Hepatocyte (in vitro differentiated cells): ENCODE results near the gene CYYR1. TPM values are rescaled to one million over a fixed set of nuclear protein-coding genes. Genes with fewer than 3 reads are reported as not detected.
"Not testable (repeated sequence)": the region's sequence is repeated elsewhere in the genome, so short reads cannot be mapped to it uniquely, and the experiment has no call there.

ENCODE experiments used
- DNase-seq: peaks from one replicate; pipeline ENCODE4 v3.0.0-alpha.2; 2016; ENCODE audit warnings: low spot score
- H2AFZ ChIP-seq: fragments of 200-600 bp; sonication (generic); 2 replicates; pipeline ENCODE4 v1.6.0; 2016; ENCODE audit warnings: antibody characterized with exemption, mild to moderate bottlenecking
- H3K27ac ChIP-seq: fragments of 200-600 bp; sonication (generic); 2 replicates; pipeline ENCODE4 v1.5.1; 2016; ENCODE audit warnings: mild to moderate bottlenecking
- H3K27me3 ChIP-seq: fragments of 200-600 bp; sonication (generic); 2 replicates; pipeline ENCODE4 v1.6.1; 2016
- H3K36me3 ChIP-seq: fragments of 200-600 bp; sonication (generic); replicated peaks from 2 replicates; pipeline ENCODE4 v1.5.1; 2016; ENCODE audit warnings: low read depth; ENCODE audit not compliant: insufficient read depth
- H3K4me1 ChIP-seq: fragments of 200-600 bp; sonication (generic); 2 replicates; pipeline ENCODE4 v1.5.1; 2016; ENCODE audit warnings: mild to moderate bottlenecking, moderate library complexity; ENCODE audit not compliant: insufficient read depth
- H3K4me2 ChIP-seq: fragments of 200-600 bp; sonication (generic); 2 replicates; pipeline ENCODE4 v1.6.0; 2016
- H3K4me3 ChIP-seq: fragments of 200-600 bp; sonication (generic); 2 replicates; pipeline ENCODE4 v1.5.1; 2016; ENCODE audit warnings: mild to moderate bottlenecking
- H3K79me2 ChIP-seq: fragments of 200-600 bp; sonication (generic); 2 replicates; pipeline ENCODE4 v1.6.0; 2017; ENCODE audit warnings: mild to moderate bottlenecking
- H3K9me2 ChIP-seq: fragments of 200-600 bp; sonication (generic); replicated peaks from 2 replicates; pipeline ENCODE4 v1.6.0; 2017; ENCODE audit warnings: mild to moderate bottlenecking; ENCODE audit not compliant: insufficient read depth
- H3K9me3 ChIP-seq: fragments of 200-600 bp; sonication (generic); 2 replicates; pipeline ENCODE4 v1.5.1; 2016; ENCODE audit warnings: low read depth, mild to moderate bottlenecking
- H4K20me1 ChIP-seq: fragments of 200-600 bp; sonication (generic); 2 replicates; pipeline ENCODE4 v1.6.0; 2016; ENCODE audit warnings: mild to moderate bottlenecking; ENCODE audit not compliant: insufficient read depth, poor library complexity, severe bottlenecking
- EZH2 ChIP-seq: fragments of 200-600 bp; sonication (generic); IDR thresholded peaks from 2 replicates; pipeline ENCODE4 v1.6.1; 2016; ENCODE audit warnings: antibody characterized with exemption, mild to moderate bottlenecking, borderline replicate concordance
- EZH2phosphoT487 ChIP-seq: fragments of 200-600 bp; sonication (generic); IDR thresholded peaks from one replicate; pipeline ENCODE4 v1.6.1; 2018; ENCODE audit warnings: antibody characterized with exemption, mild to moderate bottlenecking, low read depth, moderate library complexity; ENCODE audit not compliant: unreplicated experiment, severe bottlenecking
- WGBS: methylation state at CpG from one replicate; pipeline ENCODE4 v1.1.6; 2016; ENCODE audit warnings: low lambda C conversion rate; ENCODE audit errors: missing lambda C conversion rate; 5-methylcytosine and 5-hydroxymethylcytosine counted together
- polyA plus RNA-seq: library from polyadenylated mRNA; unstranded; fragments of >200 nt; fragmentation: Nextera tagmentation; extraction: Ambion mirVana; gene quantifications from 2 replicates; pipeline ENCODE4 v1.2.1, GENCODE V29; 2016
- total RNA-seq: library from RNA; depleted of rRNA; stranded (reverse); fragments of >200 nt; gene quantifications from 2 replicates; pipeline ENCODE4 v1.2.3, GENCODE V29; 2014
- TF ChIP-seq, protein P1 (sequence below): fragments of 200-600 bp; sonication (generic); IDR thresholded peaks from 2 replicates; pipeline ENCODE4 v1.5.1; 2016; ENCODE audit warnings: antibody characterized with exemption, mild to moderate bottlenecking; ENCODE audit not compliant: poor library complexity

The CYYR1 gene
- total and polyA plus RNA-seq, 2 experiments from 2014 or later = 6.6 to 7.6 TPM

DNA sequence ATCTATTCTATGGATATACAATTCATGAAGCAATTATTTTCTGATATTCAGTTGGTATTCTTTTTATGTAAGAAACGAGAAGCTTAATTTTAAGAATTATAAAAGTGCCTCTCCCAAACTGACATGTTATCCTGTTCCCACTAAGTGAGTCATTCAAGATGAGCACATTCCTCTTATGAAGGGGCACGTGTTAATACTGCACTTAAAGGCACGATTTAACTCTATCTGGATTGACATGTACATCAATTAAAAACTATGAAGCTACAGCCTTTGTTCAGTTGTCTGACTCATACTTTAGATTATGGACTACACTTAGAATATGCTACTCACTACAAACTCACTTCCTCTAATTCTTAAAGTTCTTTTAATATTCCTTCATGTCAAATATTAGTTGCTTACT lies 111.6 kb downstream of the CYYR1 start:
- H3K27me3 ChIP-seq = no peaks in the 10 kb centered on the region
- no peaks in the 10 kb centered on the region for H3K9me3 ChIP-seq
- no peaks in the 10 kb centered on the region for H3K9me2 ChIP-seq
- H4K20me1 ChIP-seq = no peaks in the 10 kb centered on the region
- 73% methylated on average over 3 of the region's 3 CpGs for WGBS
- no peak overlapping the region for H3K27ac ChIP-seq
- H3K4me1 ChIP-seq = no peaks in the 10 kb centered on the region
- TF ChIP-seq EZH2 (no peak), EZH2phosphoT487 (no peak)
- TF ChIP-seq, protein P1, sequence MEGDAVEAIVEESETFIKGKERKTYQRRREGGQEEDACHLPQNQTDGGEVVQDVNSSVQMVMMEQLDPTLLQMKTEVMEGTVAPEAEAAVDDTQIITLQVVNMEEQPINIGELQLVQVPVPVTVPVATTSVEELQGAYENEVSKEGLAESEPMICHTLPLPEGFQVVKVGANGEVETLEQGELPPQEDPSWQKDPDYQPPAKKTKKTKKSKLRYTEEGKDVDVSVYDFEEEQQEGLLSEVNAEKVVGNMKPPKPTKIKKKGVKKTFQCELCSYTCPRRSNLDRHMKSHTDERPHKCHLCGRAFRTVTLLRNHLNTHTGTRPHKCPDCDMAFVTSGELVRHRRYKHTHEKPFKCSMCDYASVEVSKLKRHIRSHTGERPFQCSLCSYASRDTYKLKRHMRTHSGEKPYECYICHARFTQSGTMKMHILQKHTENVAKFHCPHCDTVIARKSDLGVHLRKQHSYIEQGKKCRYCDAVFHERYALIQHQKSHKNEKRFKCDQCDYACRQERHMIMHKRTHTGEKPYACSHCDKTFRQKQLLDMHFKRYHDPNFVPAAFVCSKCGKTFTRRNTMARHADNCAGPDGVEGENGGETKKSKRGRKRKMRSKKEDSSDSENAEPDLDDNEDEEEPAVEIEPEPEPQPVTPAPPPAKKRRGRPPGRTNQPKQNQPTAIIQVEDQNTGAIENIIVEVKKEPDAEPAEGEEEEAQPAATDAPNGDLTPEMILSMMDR = no peak
- no peak overlapping the region for H2AFZ ChIP-seq
- H3K36me3 ChIP-seq = no peaks in the 10 kb centered on the region
- no peak overlapping the region for H3K4me2 ChIP-seq
- H3K79me2 ChIP-seq = no peaks in the 10 kb centered on the region
- no peak overlapping the region for H3K4me3 ChIP-seq
- no peak for DNase-seq

- H3K27ac ChIP-seq = no peak overlapping the region
- no peaks in the 10 kb centered on the region for H3K27me3 ChIP-seq
- TF ChIP-seq EZH2phosphoT487 = no peak
- no peak for TF ChIP-seq EZH2
- TF ChIP-seq, protein P1 = no peak
- no peak for DNase-seq
- no peaks in the 10 kb centered on the region for H3K9me2 ChIP-seq
- no peaks in the 10 kb centered on the region for H3K79me2 ChIP-seq
- H3K9me3 ChIP-seq = no peaks in the 10 kb centered on the region
- no peak overlapping the region for H3K4me2 ChIP-seq
- no peaks in the 10 kb centered on the region for H3K36me3 ChIP-seq
- no peak overlapping the region for H3K4me3 ChIP-seq
- H3K4me1 ChIP-seq = no peaks in the 10 kb centered on the region
- H2AFZ ChIP-seq = no peak overlapping the region
- WGBS = 95% methylated on average over 3 of the region's 3 CpGs
- no peaks in the 10 kb centered on the region for H4K20me1 ChIP-seq
These were observed 112.5 kb downstream of the CYYR1 start for GRCh38 chr21:26460621-26461020.

DNA sequence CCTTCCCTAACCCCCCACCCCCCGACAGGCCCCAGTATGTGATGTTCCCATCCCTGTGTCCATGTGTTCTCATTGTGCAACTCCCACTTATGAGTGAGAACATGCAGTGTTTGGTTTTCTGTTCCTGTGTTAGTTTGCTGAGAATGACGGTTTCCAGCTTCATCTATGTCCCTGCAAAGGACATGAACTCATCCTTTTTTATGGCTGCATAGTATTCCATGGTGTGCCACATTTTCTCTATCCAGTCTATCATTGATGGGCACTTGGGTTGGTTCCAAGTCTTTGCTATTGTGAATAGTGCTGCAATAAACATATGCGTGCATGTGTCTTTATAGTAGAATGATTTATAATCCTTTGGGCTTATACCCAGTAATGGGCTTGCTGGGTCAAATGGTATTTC lies 114.2 kb downstream of the CYYR1 start:
- not testable (repeated sequence) for H3K27ac ChIP-seq, H3K27me3 ChIP-seq, H3K4me3 ChIP-seq, H3K79me2 ChIP-seq, H3K9me2 ChIP-seq, H3K9me3 ChIP-seq, H3K4me1 ChIP-seq, H3K36me3 ChIP-seq, H2AFZ ChIP-seq, H3K4me2 ChIP-seq, H4K20me1 ChIP-seq, DNase-seq
- 66% methylated on average over 3 of the region's 3 CpGs for WGBS

GRCh38 chr21:26457817-26458216 lies 115.3 kb downstream of the CYYR1 start:
- no peak overlapping the region for H3K4me2 ChIP-seq
- no peaks in the 10 kb centered on the region for H3K36me3 ChIP-seq
- H3K4me3 ChIP-seq = no peak overlapping the region
- H3K79me2 ChIP-seq = no peaks in the 10 kb centered on the region
- H3K27me3 ChIP-seq = no peaks in the 10 kb centered on the region
- no peak overlapping the region for H3K27ac ChIP-seq
- TF ChIP-seq EZH2 (no peak), EZH2phosphoT487 (no peak)
- TF ChIP-seq, protein P1 = no peak
- H4K20me1 ChIP-seq = no peaks in the 10 kb centered on the region
- WGBS = 87% methylated on average over 3 of the region's 3 CpGs
- no peaks in the 10 kb centered on the region for H3K9me3 ChIP-seq
- H2AFZ ChIP-seq = no peak overlapping the region
- no peaks in the 10 kb centered on the region for H3K4me1 ChIP-seq
- peak; percentile 20 for DNase-seq
- no peaks in the 10 kb centered on the region for H3K9me2 ChIP-seq
